GM12878 (cell line): Measurements from ENCODE around the gene CISTR. TPM values are rescaled to one million over a fixed set of nuclear protein-coding genes. Genes with fewer than 3 reads are reported as not detected.

Experiments
- ATAC-seq: fragments of 200-7000 bp; cut with Tn5 transposase; 3 replicates; pipeline ENCODE4 v1.9.1; 2020; ENCODE audit warnings: mild to moderate bottlenecking, moderate library complexity
- BruUV-seq: library from RNA; stranded (reverse); fragments of 400-500 nt; replicated peaks from 2 replicates; lab custom pipeline; 2021; lab: Mats Ljungman, UMichigan
- CTCF ChIA-PET: fragments of 300-600 bp; sonication (Branson Sonifier 250); formaldehyde crosslinking; extraction: SDS; loops from one replicate; lab custom pipeline; 2021; ENCODE audit warnings: inconsistent platforms; lab: Yijun Ruan, JAX
- POLR2A ChIA-PET: fragments of 350-600 bp; formaldehyde crosslinking; extraction: SDS; loops from one replicate; lab custom pipeline; 2021; ENCODE audit warnings: inconsistent platforms; lab: Charles Lee
- RAD21 ChIA-PET: fragments of 300-600 bp; sonication (Branson Sonifier 250); formaldehyde crosslinking; loops from one replicate; lab custom pipeline; 2023; ENCODE audit warnings: antibody characterized with exemption; ENCODE audit not compliant: unreplicated experiment; lab: Charles Lee
- SMC1A ChIA-PET: fragments of 300-600 bp; sonication (Branson Sonifier 250); formaldehyde crosslinking; loops from one replicate; lab custom pipeline; 2023; ENCODE audit not compliant: unreplicated experiment, uncharacterized antibody; lab: Charles Lee
- DNase-seq: peaks from one replicate; pipeline ENCODE4 v3.0.0-alpha.2; 2011; ENCODE audit warnings: low read depth, low spot score
- FAIRE-seq: peaks from 3 replicates; lab custom pipeline; 2011; peaks lifted over from hg19 to GRCh38; lab: Jason Lieb, UNC
- H2AFZ ChIP-seq: 2 replicates; pipeline ENCODE4 v1.6.0; 2011; ENCODE audit warnings: low read depth, low read length, control low read depth; ENCODE audit not compliant: control insufficient read depth
- H3K27ac ChIP-seq: 2 replicates; pipeline ENCODE4 v1.5.1; 2011; ENCODE audit warnings: control low read depth; ENCODE audit not compliant: control insufficient read depth, insufficient read depth
- H3K27me3 ChIP-seq, 2 experiments: replicated peaks in 1 of 2; 2 replicates each; pipeline versions ENCODE4 v1.6.0 to v1.6.1; 2011; ENCODE audit warnings: low read length in 1 of 2; ENCODE audit not compliant: control insufficient read depth in 2 of 2, insufficient read depth in 2 of 2
- H3K36me3 ChIP-seq, 2 experiments: 2 replicates each; pipeline ENCODE4 v1.5.1; 2011; ENCODE audit warnings: low read length in 1 of 2; ENCODE audit not compliant: control insufficient read depth in 2 of 2, insufficient read depth in 2 of 2
- H3K4me1 ChIP-seq: 2 replicates; pipeline ENCODE4 v1.6.1; 2011; ENCODE audit warnings: mild to moderate bottlenecking, low read length, moderate library complexity, mixed read lengths; ENCODE audit not compliant: control insufficient read depth, insufficient read depth
- H3K4me2 ChIP-seq: 2 replicates; pipeline ENCODE4 v1.6.0; 2011; ENCODE audit warnings: control low read depth; ENCODE audit not compliant: control insufficient read depth, insufficient read depth
- H3K4me3 ChIP-seq: fragments of 200-600 bp; sonication (generic); 2 replicates; pipeline ENCODE4 v1.5.1; 2016
- H3K79me2 ChIP-seq: 2 replicates; pipeline ENCODE4 v1.6.0; 2011; ENCODE audit warnings: low read length; ENCODE audit not compliant: control insufficient read depth, insufficient read depth
- H3K9ac ChIP-seq: 2 replicates; pipeline ENCODE4 v1.8.0; 2011; ENCODE audit warnings: low read length, control low read depth, mixed read lengths; ENCODE audit not compliant: control insufficient read depth, insufficient read depth
- H3K9me3 ChIP-seq: replicated peaks from 3 replicates; pipeline ENCODE4 v1.5.1; 2011; ENCODE audit warnings: mild to moderate bottlenecking, low read length; ENCODE audit not compliant: control insufficient read depth, insufficient read depth
- H4K20me1 ChIP-seq: 2 replicates; pipeline ENCODE4 v1.6.0; 2011; ENCODE audit not compliant: control insufficient read depth, insufficient read depth
- BMI1 ChIP-seq: fragments of 450-650 bp; IDR thresholded peaks from 2 replicates; pipeline ENCODE4 v1.6.1; 2016; ENCODE audit warnings: mild to moderate bottlenecking, moderate library complexity, borderline replicate concordance
- DPF2 ChIP-seq: fragments of 450-650 bp; IDR thresholded peaks from 2 replicates; pipeline ENCODE4 v1.6.1; 2017; ENCODE audit warnings: mild to moderate bottlenecking
- GABPA ChIP-seq: IDR thresholded peaks from 2 replicates; pipeline ENCODE4 v1.6.1; 2014; ENCODE audit warnings: antibody characterized with exemption, low read depth, mild to moderate bottlenecking, inconsistent platforms
- HDGF ChIP-seq: fragments of 450-650 bp; IDR thresholded peaks from 2 replicates; pipeline ENCODE4 v1.6.1; 2016; ENCODE audit warnings: antibody characterized with exemption
- JUND ChIP-seq: IDR thresholded peaks from 2 replicates; pipeline ENCODE4 v1.6.1; 2012; ENCODE audit warnings: low read depth, mild to moderate bottlenecking, low read length, improper control_type of control experiment, moderate library complexity
- KLF5 ChIP-seq: fragments of 450-650 bp; IDR thresholded peaks from 2 replicates; pipeline ENCODE4 v1.6.1; 2014; ENCODE audit warnings: mild to moderate bottlenecking; ENCODE audit not compliant: partially characterized antibody
- LARP7 ChIP-seq: fragments of 450-650 bp; IDR thresholded peaks from 2 replicates; pipeline ENCODE4 v1.6.1; 2017; ENCODE audit warnings: mild to moderate bottlenecking
- NBN ChIP-seq: fragments of 450-650 bp; IDR thresholded peaks from 2 replicates; pipeline ENCODE4 v1.6.1; 2016
- NR2F1 ChIP-seq: fragments of 450-650 bp; conservative IDR thresholded peaks from 2 replicates; pipeline ENCODE4 v1.6.1; 2017; ENCODE audit warnings: mild to moderate bottlenecking
- RB1 ChIP-seq: fragments of 450-650 bp; formaldehyde crosslinking; IDR thresholded peaks from 2 replicates; pipeline ENCODE4 v1.6.1; 2017; ENCODE audit warnings: mild to moderate bottlenecking, borderline replicate concordance
- RELB ChIP-seq: fragments of 450-650 bp; IDR thresholded peaks from 2 replicates; pipeline ENCODE4 v1.6.1; 2017; ENCODE audit warnings: low read depth, mild to moderate bottlenecking, moderate library complexity
- REST ChIP-seq: IDR thresholded peaks from 2 replicates; pipeline ENCODE4 v1.6.1; 2012; ENCODE audit warnings: mild to moderate bottlenecking, low read depth, low read length
- SMAD5 ChIP-seq: IDR thresholded peaks from 2 replicates; pipeline ENCODE4 v1.6.1; 2016; ENCODE audit warnings: antibody characterized with exemption, low read depth
- SP1 ChIP-seq: IDR thresholded peaks from one replicate; pipeline ENCODE4 v1.6.1; 2011; ENCODE audit warnings: low read depth, low read length
- SREBF2 ChIP-seq: IDR thresholded peaks from 2 replicates; pipeline ENCODE4 v1.6.1; 2012; ENCODE audit warnings: mild to moderate bottlenecking, low read length
- USF1 ChIP-seq: IDR thresholded peaks from 2 replicates; pipeline ENCODE4 v1.6.1; 2011; ENCODE audit warnings: borderline replicate concordance, low read depth, mild to moderate bottlenecking, moderate library complexity, mixed read lengths, low read length; ENCODE audit not compliant: insufficient read depth; ENCODE audit errors: extremely low read length
- WGBS: methylation state at CpG from one replicate; pipeline ENCODE4 v1.1.6; 2016; ENCODE audit warnings: low lambda C conversion rate; ENCODE audit not compliant: insufficient replicate concordance, insufficient coverage; ENCODE audit errors: missing lambda C conversion rate; 5-methylcytosine and 5-hydroxymethylcytosine counted together
- in situ Hi-C: fragments of 300-500 bp; cut with MboI; formaldehyde crosslinking; loops from 9 replicates; pipeline ENCODE4 v1.14.3; 2018; ENCODE audit warnings: mixed read lengths
- intact Hi-C: fragments of 100-400 bp; cut with micrococcal nuclease; formaldehyde crosslinking; loops from one replicate; pipeline ENCODE4 v1.14.2; 2022; ENCODE audit not compliant: unreplicated experiment
- polyA plus RNA-seq, 11 experiments: library from polyadenylated mRNA; depleted of rRNA in 4 of 11; unstranded in 6 of 11; stranded (reverse) in 5 of 11; fragments of >200 nt; fragmentation: Nextera tagmentation in 4 of 11; fragmentation: Illumina TruSeq in 1 of 11; extraction: Ambion mirVana in 4 of 11; extraction: Trizol in 1 of 11; gene quantifications; 1 replicate in 1 of 11; 2 replicates in 10 of 11; pipeline versions ENCODE4 v1.2.1 to v1.2.3, GENCODE V29; 2011 to 2016; ENCODE audit warnings: inconsistent platforms in 2 of 11, missing spikeins in 2 of 11, low read depth in 1 of 11
- total RNA-seq, 4 experiments: library from RNA; depleted of rRNA in 3 of 4; stranded (reverse); fragments of >200 nt in 3 of 4; fragmentation: Illumina TruSeq in 1 of 4; extraction: Trizol in 1 of 4; gene quantifications; 2 replicates each; pipeline versions ENCODE4 v1.2.1 to v1.2.3, GENCODE V29; 2013 to 2021

The CISTR gene
- total and polyA plus RNA-seq, 10 of the 15 experiments (the other 5 are each of a cell fraction or from before 2014, with no cell fraction given): 0.26 TPM; not detected in 9

- TF ChIP-seq REST (no peak), RB1 (no peak), LARP7 (no peak)
- TF ChIP-seq, all 136 proteins: peak for 0
Measured at GRCh38 chr12:53758730-53759103, 6.9 kb upstream of the CISTR start (continued).

- no peak for DNase-seq
- 3% methylated on average over 7 of the region's 7 CpGs for WGBS
- POLR2A ChIA-PET: interaction anchor here (1.4 to 3.3 kb wide), 2 partner anchors 12 to 15 kb away, joined by 8 to 23 read pairs; no protein-coding TSS in a partner anchor
- no peak overlapping the region for H2AFZ ChIP-seq
- H3K27ac ChIP-seq: no peak overlapping the region
- no peak for FAIRE-seq
- no peaks in the 10 kb centered on the region for H3K9me3 ChIP-seq
- RAD21 ChIA-PET: interaction anchor here (0.6 to 3.7 kb wide), 9 partner anchors 13 to 227 kb away, joined by 3 to 129 read pairs (median 5); partner anchors contain the start of gene CALCOCO1
- H3K79me2 ChIP-seq: no peaks in the 10 kb centered on the region
- no peaks in the 10 kb centered on the region for H4K20me1 ChIP-seq
- no peak overlapping the region for H3K4me2 ChIP-seq
- H3K4me1 ChIP-seq: peaks cover 42% of the 10 kb centered on the region
- H3K9ac ChIP-seq: no peak overlapping the region
- CTCF ChIA-PET: interaction anchor here (0.6 to 11.1 kb wide), 26 partner anchors 8 to 1115 kb away, joined by 3 to 443 read pairs (median 7); partner anchors contain the start of genes ATP5MC2 and CALCOCO1
- in situ Hi-C loops (no loop called here), intact Hi-C loops (loop anchor here (10.0 kb wide), 1 partner anchor 447 kb away; no protein-coding TSS in a partner anchor)
- SMC1A ChIA-PET: interaction anchor here (1.4 to 4.1 kb wide), 11 partner anchors 8 to 229 kb away, joined by 3 to 156 read pairs (median 8); partner anchors contain the start of genes ATP5MC2 and CALCOCO1
- H3K36me3 ChIP-seq: no peaks in the 10 kb centered on the region
- peaks cover 0 to 5% of the 10 kb centered on the region in 2 experiments; a peak in 1 of 4 replicates for H3K27me3 ChIP-seq
- no TSS peak for BruUV-seq
- peak overlapping the region; percentile 29 for H3K4me3 ChIP-seq
- ATAC-seq: no peak
- TF ChIP-seq BMI1 (no peak), USF1 (no peak), HDGF (no peak), SREBF2 (no peak), KLF5 (no peak), GABPA (no peak), RELB (no peak), NR2F1 (no peak), JUND (no peak), SP1 (no peak), SMAD5 (no peak), NBN (0 out of 2 replicates have a peak, but pooled peaks have one; percentile 1), DPF2 (no peak)
Measured at GRCh38 chr12:53758081-53758729, 6.4 kb upstream of the CISTR start.
